ENCODE measurements around the gene ATP10A.

ATP10A gene

GRCh38 chr15:25803541-25803940 is 59.6 kb downstream of the ATP10A start:
- no peaks in the 10 kb centered on the region for H3K9me3 ChIP-seq (ENCODE audit: control insufficient read depth, low read length)
- H3K27ac ChIP-seq (ENCODE audit: insufficient read depth, low read depth, low read length, poor library complexity, severe bottlenecking) = no peak overlapping the region
- WGBS, 2 experiments = 94 to 95% methylated on average over 10 of the region's 10 CpGs

GRCh38 chr15:25803036-25803435 is 60.1 kb downstream of the ATP10A start:
- H3K27me3 ChIP-seq (ENCODE audit: control insufficient read depth, insufficient read depth, low read length, poor library complexity, severe bottlenecking) = no peaks in the 10 kb centered on the region
- H3K36me3 ChIP-seq (ENCODE audit: control insufficient read depth, insufficient read depth, low read length) = no peaks in the 10 kb centered on the region
- H3K4me1 ChIP-seq (ENCODE audit: control insufficient read depth, insufficient read depth, low read length) = no peaks in the 10 kb centered on the region
- WGBS, 2 experiments = 94% methylated on average over 11 of the region's 11 CpGs
- no peak overlapping the region for H3K4me3 ChIP-seq (ENCODE audit: insufficient read depth, low read depth, low read length)
- H3K27ac ChIP-seq (ENCODE audit: insufficient read depth, low read depth, low read length, poor library complexity, severe bottlenecking) = no peak overlapping the region
- H3K9me3 ChIP-seq (ENCODE audit: control insufficient read depth, low read length) = no peaks in the 10 kb centered on the region

More at GRCh38 chr15:25803541-25803940, 59.6 kb downstream of the ATP10A start:
- no peaks in the 10 kb centered on the region for H3K36me3 ChIP-seq (ENCODE audit: control insufficient read depth, insufficient read depth, low read length)
- no peak overlapping the region for H3K4me3 ChIP-seq (ENCODE audit: insufficient read depth, low read depth, low read length)
- H3K4me1 ChIP-seq (ENCODE audit: control insufficient read depth, insufficient read depth, low read length) = no peaks in the 10 kb centered on the region
- H3K27me3 ChIP-seq (ENCODE audit: control insufficient read depth, insufficient read depth, low read length, poor library complexity, severe bottlenecking) = no peaks in the 10 kb centered on the region

- Histone ChIP-seq H3K36me3 (ENCODE audit: control insufficient read depth, insufficient read depth, low read length) (no peaks in the 10 kb centered on the region), H3K4me3 (ENCODE audit: insufficient read depth, low read depth, low read length) (no peak overlapping the region), H3K4me1 (ENCODE audit: control insufficient read depth, insufficient read depth, low read length) (no peaks in the 10 kb centered on the region), H3K27ac (ENCODE audit: insufficient read depth, low read depth, low read length, poor library complexity, severe bottlenecking) (no peak overlapping the region), H3K9me3 (ENCODE audit: control insufficient read depth, low read length) (no peaks in the 10 kb centered on the region), H3K27me3 (ENCODE audit: control insufficient read depth, insufficient read depth, low read length, poor library complexity, severe bottlenecking) (no peaks in the 10 kb centered on the region)
- WGBS, 2 experiments = 92 to 93% methylated on average over 16 of the region's 16 CpGs
These were observed 60.8 kb downstream of the ATP10A start for GRCh38 chr15:25802285-25802830.

DNA sequence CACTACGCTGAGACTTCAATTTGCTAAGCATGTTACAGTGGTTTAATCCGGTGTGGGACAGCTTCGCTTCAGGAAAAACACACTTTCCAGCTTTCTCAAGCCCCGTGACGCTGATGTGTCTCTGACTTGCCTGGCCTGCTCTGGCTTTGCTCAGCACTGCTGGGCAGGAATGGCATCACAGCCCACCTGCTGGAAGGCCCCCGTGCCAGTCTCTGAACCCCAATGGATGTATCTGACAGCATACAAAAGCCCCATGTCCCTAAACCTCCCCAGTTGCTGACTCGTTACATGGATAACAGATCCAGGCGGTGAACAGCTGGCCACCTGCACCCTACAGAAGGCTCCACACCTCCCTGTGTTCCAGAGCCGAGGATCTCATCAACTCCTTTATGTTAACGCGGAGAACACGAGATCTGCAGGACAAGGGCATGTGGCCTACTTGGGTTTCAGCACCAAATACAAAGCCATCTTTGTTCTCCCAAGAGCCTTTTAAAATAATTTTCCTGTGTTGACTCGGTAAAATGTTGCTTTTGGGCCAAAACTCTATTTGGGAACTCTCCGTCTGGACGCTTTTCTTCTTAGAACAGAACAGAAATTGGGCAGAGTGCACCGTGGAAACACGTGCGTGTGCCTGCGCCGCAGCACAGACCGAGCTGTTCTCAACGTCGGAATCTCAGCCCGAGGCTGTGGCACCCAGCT is 61.4 kb downstream of the ATP10A start:
- Histone ChIP-seq H3K27ac (ENCODE audit: insufficient read depth, low read depth, low read length, poor library complexity, severe bottlenecking) (no peak overlapping the region), H3K4me3 (ENCODE audit: insufficient read depth, low read depth, low read length) (no peak overlapping the region), H3K27me3 (ENCODE audit: control insufficient read depth, insufficient read depth, low read length, poor library complexity, severe bottlenecking) (no peaks in the 10 kb centered on the region), H3K4me1 (ENCODE audit: control insufficient read depth, insufficient read depth, low read length) (no peaks in the 10 kb centered on the region), H3K9me3 (ENCODE audit: control insufficient read depth, low read length) (no peaks in the 10 kb centered on the region), H3K36me3 (ENCODE audit: control insufficient read depth, insufficient read depth, low read length) (no peaks in the 10 kb centered on the region)
- WGBS, 2 experiments = 84% methylated on average over 24 of the region's 24 CpGs

GRCh38 chr15:25800761-25801515 is 62.2 kb downstream of the ATP10A start:
- WGBS, 2 experiments = 95 to 98% methylated on average over 10 of the region's 10 CpGs
- no peak overlapping the region for H3K4me3 ChIP-seq (ENCODE audit: insufficient read depth, low read depth, low read length)
- H3K27ac ChIP-seq (ENCODE audit: insufficient read depth, low read depth, low read length, poor library complexity, severe bottlenecking) = no peak overlapping the region
- H3K4me1 ChIP-seq (ENCODE audit: control insufficient read depth, insufficient read depth, low read length) = no peaks in the 10 kb centered on the region
- H3K27me3 ChIP-seq (ENCODE audit: control insufficient read depth, insufficient read depth, low read length, poor library complexity, severe bottlenecking) = no peaks in the 10 kb centered on the region
- no peaks in the 10 kb centered on the region for H3K36me3 ChIP-seq (ENCODE audit: control insufficient read depth, insufficient read depth, low read length)
- H3K9me3 ChIP-seq (ENCODE audit: control insufficient read depth, low read length) = no peaks in the 10 kb centered on the region

DNA sequence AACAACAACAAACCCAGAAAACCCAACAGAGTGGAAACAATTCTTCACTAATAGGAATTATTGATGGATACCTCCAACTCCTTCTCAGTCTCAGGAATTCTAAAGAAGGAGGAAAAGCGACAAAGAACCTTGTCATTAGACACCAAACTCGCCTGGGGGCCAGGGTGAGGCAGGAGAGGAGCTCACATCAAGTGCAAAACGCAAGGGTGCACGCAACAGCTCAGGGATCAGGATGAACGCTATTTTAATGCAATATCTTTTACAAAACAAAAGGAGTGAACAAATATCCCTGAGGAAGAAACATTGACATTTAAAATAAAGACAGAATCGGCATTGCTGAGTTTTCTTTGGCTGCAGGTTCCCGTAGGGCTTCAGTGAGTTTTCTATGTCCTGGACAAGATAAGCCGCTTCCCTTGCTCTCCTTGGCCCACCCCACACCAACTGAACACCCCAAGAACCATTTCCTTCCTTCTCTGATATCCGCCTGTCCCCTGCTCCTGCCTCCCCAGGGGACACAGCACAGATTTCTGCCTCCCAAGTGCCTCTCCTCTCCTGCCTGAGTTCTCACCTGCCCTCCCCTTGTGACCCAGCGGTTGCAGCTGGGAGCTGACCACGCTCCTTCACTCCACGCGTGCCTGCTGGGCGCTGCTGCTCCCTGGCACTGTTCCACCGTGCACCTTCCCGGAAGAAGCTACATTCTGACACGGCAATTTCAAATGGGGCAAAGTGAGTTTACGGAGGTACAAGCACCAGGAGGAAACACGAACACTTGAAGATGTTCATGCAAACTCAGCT is 63.0 kb downstream of the ATP10A start:
- Histone ChIP-seq H3K9me3 (ENCODE audit: control insufficient read depth, low read length) (no peaks in the 10 kb centered on the region), H3K4me1 (ENCODE audit: control insufficient read depth, insufficient read depth, low read length) (no peaks in the 10 kb centered on the region), H3K36me3 (ENCODE audit: control insufficient read depth, insufficient read depth, low read length) (no peaks in the 10 kb centered on the region), H3K4me3 (ENCODE audit: insufficient read depth, low read depth, low read length) (no peak overlapping the region), H3K27me3 (ENCODE audit: control insufficient read depth, insufficient read depth, low read length, poor library complexity, severe bottlenecking) (no peaks in the 10 kb centered on the region), H3K27ac (ENCODE audit: insufficient read depth, low read depth, low read length, poor library complexity, severe bottlenecking) (no peak overlapping the region)
- WGBS, 2 experiments = 80% methylated on average over 19 of the region's 19 CpGs

DNA sequence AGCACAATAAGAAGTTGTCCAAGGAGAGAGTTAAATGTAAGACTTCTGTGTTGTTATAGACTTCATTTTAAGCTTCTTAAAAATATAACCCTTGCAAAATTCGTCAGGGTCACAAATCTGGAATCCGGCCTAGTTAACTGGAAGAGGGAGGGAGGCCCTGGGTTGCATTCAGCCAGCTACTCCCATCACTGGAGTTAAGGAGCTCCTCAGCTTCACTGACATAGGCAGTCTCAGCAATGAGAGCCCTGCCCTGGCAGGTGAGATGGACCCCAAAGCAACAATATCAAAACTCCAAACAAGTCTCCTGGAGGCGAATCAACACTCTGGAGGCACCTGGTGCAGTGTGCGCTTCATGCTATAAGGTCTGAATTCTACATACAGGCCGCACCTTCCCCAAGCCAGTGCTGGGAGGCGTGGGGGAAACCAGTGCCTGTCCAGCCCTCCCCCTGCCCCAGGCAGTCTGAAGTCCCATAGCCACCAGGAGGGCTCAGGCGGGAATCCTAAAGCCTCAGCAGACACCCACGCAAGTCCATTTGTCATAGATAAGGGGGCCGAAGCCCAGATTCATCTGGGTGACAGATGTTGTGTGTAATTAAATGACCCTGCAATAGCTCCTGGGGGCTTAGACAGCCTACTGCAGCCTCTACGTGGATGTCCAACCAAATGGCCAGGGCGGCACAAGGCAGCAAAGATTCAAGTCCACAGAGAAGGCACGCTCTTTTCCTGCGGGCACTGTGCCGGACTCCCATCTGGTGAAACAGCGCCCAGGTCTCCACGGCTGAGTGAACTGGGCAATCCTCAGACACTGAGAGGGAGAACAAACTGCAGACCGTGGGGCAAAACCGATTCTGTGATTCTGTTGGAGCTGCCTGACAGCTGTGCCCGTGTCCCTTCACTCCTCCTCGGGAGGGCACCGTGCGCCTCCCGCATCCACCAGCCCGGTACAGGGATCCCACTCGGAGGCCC is 64.9 kb downstream of the ATP10A start:
- H3K9me3 ChIP-seq (ENCODE audit: control insufficient read depth, low read length) = no peaks in the 10 kb centered on the region
- whole genome bisulfite sequencing, 2 experiments = 94 to 95% methylated on average over 25 of the region's 25 CpGs
- H3K4me1 ChIP-seq (ENCODE audit: control insufficient read depth, insufficient read depth, low read length) = no peaks in the 10 kb centered on the region
- no peaks in the 10 kb centered on the region for H3K36me3 ChIP-seq (ENCODE audit: control insufficient read depth, insufficient read depth, low read length)
- H3K4me3 ChIP-seq (ENCODE audit: insufficient read depth, low read depth, low read length) = no peak overlapping the region
- H3K27me3 ChIP-seq (ENCODE audit: control insufficient read depth, insufficient read depth, low read length, poor library complexity, severe bottlenecking) = no peaks in the 10 kb centered on the region
- no peak overlapping the region for H3K27ac ChIP-seq (ENCODE audit: insufficient read depth, low read depth, low read length, poor library complexity, severe bottlenecking)

- H3K27me3 ChIP-seq (ENCODE audit: control insufficient read depth, insufficient read depth, low read length, poor library complexity, severe bottlenecking) = no peaks in the 10 kb centered on the region
- no peaks in the 10 kb centered on the region for H3K4me1 ChIP-seq (ENCODE audit: control insufficient read depth, insufficient read depth, low read length)
- H3K4me3 ChIP-seq (ENCODE audit: insufficient read depth, low read depth, low read length) = no peak overlapping the region
- no peak overlapping the region for H3K27ac ChIP-seq (ENCODE audit: insufficient read depth, low read depth, low read length, poor library complexity, severe bottlenecking)
- WGBS, 2 experiments = 88 to 90% methylated on average over 8 of the region's 8 CpGs
- no peaks in the 10 kb centered on the region for H3K9me3 ChIP-seq (ENCODE audit: control insufficient read depth, low read length)
- H3K36me3 ChIP-seq (ENCODE audit: control insufficient read depth, insufficient read depth, low read length) = no peaks in the 10 kb centered on the region
These were observed 65.6 kb downstream of the ATP10A start for GRCh38 chr15:25797511-25797935.

DNA sequence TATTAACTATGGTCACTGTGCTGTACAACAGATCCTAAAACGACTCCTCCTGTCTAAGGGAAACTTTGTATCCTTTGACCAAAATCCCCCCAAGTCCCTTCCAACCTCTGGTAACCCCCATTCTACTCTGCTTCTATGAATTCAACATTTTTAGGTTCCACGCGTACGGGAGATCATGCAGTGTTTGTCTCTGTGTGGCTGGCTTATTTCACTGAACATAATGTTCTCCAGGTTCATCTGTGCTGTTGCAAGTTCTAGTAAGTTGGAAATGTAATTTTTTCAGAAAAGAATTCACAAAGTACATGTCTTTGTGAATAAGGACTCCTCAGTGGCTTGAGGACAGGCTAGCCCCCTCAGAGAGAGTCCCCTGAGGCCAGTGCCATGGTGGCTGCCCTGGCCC is 66.1 kb downstream of the ATP10A start:
- H3K27me3 ChIP-seq (ENCODE audit: control insufficient read depth, insufficient read depth, low read length, poor library complexity, severe bottlenecking) = no peaks in the 10 kb centered on the region
- WGBS, 2 experiments = 94 to 99% methylated on average over 4 of the region's 4 CpGs
- H3K9me3 ChIP-seq (ENCODE audit: control insufficient read depth, low read length) = no peaks in the 10 kb centered on the region
- no peaks in the 10 kb centered on the region for H3K4me1 ChIP-seq (ENCODE audit: control insufficient read depth, insufficient read depth, low read length)
- no peak overlapping the region for H3K27ac ChIP-seq (ENCODE audit: insufficient read depth, low read depth, low read length, poor library complexity, severe bottlenecking)
- H3K36me3 ChIP-seq (ENCODE audit: control insufficient read depth, insufficient read depth, low read length) = no peaks in the 10 kb centered on the region
- no peak overlapping the region for H3K4me3 ChIP-seq (ENCODE audit: insufficient read depth, low read depth, low read length)
